Spleen (tissue), 11 donors: ENCODE data around the gene DNAJC15. TPM values are rescaled to one million over a fixed set of nuclear protein-coding genes. Genes with fewer than 3 reads are reported as not detected.

ENCODE experiments used
- DNase-seq: peaks from one replicate; pipeline ENCODE4 v3.0.0-alpha.2; 2020
- H3K27ac ChIP-seq, 8 donors: fragments of 200-600 bp; sonication (generic) in 7 of 8; 1 replicate in 4 of 8; 2 replicates in 4 of 8; pipeline versions ENCODE4 v1.5.0 to v1.8.0; 2016 to 2021; ENCODE audit warnings: inconsistent platforms in 4 of 8, mild to moderate bottlenecking in 4 of 8, moderate library complexity in 1 of 8
- H3K27me3 ChIP-seq, 7 donors: fragments of 200-600 bp; sonication (generic) in 6 of 7; replicated peaks in 1 of 7; 1 replicate in 4 of 7; 2 replicates in 3 of 7; pipeline versions ENCODE4 v1.5.0 to v1.8.0; 2016 to 2021; ENCODE audit warnings: inconsistent platforms in 3 of 7, mild to moderate bottlenecking in 1 of 7
- H3K36me3 ChIP-seq, 6 donors: fragments of 200-600 bp; sonication (generic) in 5 of 6; 1 replicate in 4 of 6; 2 replicates in 2 of 6; pipeline versions ENCODE4 v1.5.0 to v1.8.0; 2016 to 2021; ENCODE audit warnings: inconsistent platforms in 2 of 6
- H3K4me1 ChIP-seq, 6 donors: fragments of 200-600 bp; sonication (generic) in 5 of 6; 1 replicate in 3 of 6; 2 replicates in 3 of 6; pipeline versions ENCODE4 v1.5.0 to v1.8.0; 2016 to 2021; ENCODE audit warnings: inconsistent platforms in 3 of 6
- H3K4me3 ChIP-seq, 8 donors: fragments of 200-600 bp; sonication (generic) in 7 of 8; 1 replicate in 4 of 8; 2 replicates in 4 of 8; pipeline versions ENCODE4 v1.5.0 to v1.8.0; 2016 to 2021; ENCODE audit warnings: inconsistent platforms in 4 of 8, mild to moderate bottlenecking in 4 of 8, moderate library complexity in 2 of 8
- H3K9me3 ChIP-seq, 8 donors: fragments of 200-600 bp; sonication (generic) in 7 of 8; 1 replicate in 4 of 8; 2 replicates in 4 of 8; pipeline versions ENCODE4 v1.5.0 to v1.8.0; 2016 to 2021; ENCODE audit warnings: inconsistent platforms in 4 of 8
- CTCF ChIP-seq, 11 experiments: fragments of 200-600 bp in 7 of 11; fragments of 450-650 bp in 4 of 11; sonication (generic) in 4 of 11; IDR thresholded peaks in 8 of 11; conservative IDR thresholded peaks in 3 of 11; 1 replicate in 7 of 11; 2 replicates in 4 of 11; pipeline versions ENCODE4 v1.4.0 to v1.8.0; 2016 to 2021; ENCODE audit warnings: antibody characterized with exemption in 11 of 11, inconsistent platforms in 4 of 11, mild to moderate bottlenecking in 1 of 11
- POLR2A ChIP-seq, 3 donors: fragments of 450-650 bp; IDR thresholded peaks; one replicate each; pipeline ENCODE4 v1.5.1; 2017; ENCODE audit warnings: antibody characterized with exemption in 3 of 3, mild to moderate bottlenecking in 1 of 3
- POLR2AphosphoS5 ChIP-seq, 3 donors: sonication (generic); formaldehyde crosslinking; IDR thresholded peaks; one replicate each; pipeline ENCODE4 v1.5.1; 2017; ENCODE audit warnings: antibody characterized with exemption in 3 of 3
- WGBS, 5 donors: extraction: QIAGEN DNeasy Blood & Tissue Kit in 3 of 5; methylation state at CpG; one replicate each; pipeline versions ENCODE4 v1.1.5 to v1.1.7; 2013 to 2018; 5-methylcytosine and 5-hydroxymethylcytosine counted together
- intact Hi-C: fragments of 100-400 bp; cut with DNase I; formaldehyde crosslinking; loops from one replicate; pipeline ENCODE4 v1.15.0; 2023; ENCODE audit warnings: low total_unique reads
- polyA plus RNA-seq, 3 donors: library from polyadenylated mRNA; stranded (reverse); fragments of 200-250 nt; gene quantifications; one replicate each; pipeline ENCODE4 v1.2.1, GENCODE V29; 2013
- total RNA-seq, 7 donors: library from RNA; depleted of rRNA in 3 of 7; stranded (reverse); fragments of >200 nt in 3 of 7; fragmentation: NEBNext Ultra II Directional in 4 of 7; extraction: Animal tissue kit (Norgen Biotek cat#: 25700) in 4 of 7; gene quantifications; one replicate each; pipeline versions ENCODE4 v1.1.0 to v1.2.1, GENCODE V29; 2016 to 2021
- donor health status: healthy with polysubstance abuse.
- donor health status: DM: no; HTN: no; CAD: no; lungs with moderate emphysema.
- donor health status: DM: no; HTN: no; CAD: no.
- donor health status: Bipolar disorder and iron deficiency.
- donor health status: healthy.
- donor health status: DM: no; HTN: no; CAD: no.
- donor health status: DM: yes; HTN: yes; CAD: no.

Gene DNAJC15
- total and polyA plus RNA-seq, 10 donors, result 6.7 to 17.4 (median 11.8) TPM

GRCh38 chr13:43026262-43026661 is 2.9 kb downstream of the DNAJC15 start:
- H3K27ac ChIP-seq, result no peak overlapping the region
- intact Hi-C loops, result no loop called here
- TF ChIP-seq POLR2A (IDR thresholded peaks at IDR 0.05) (no peak), CTCF (IDR thresholded peaks at IDR 0.05 in 8 of 11, conservative IDR thresholded peaks at IDR 0.05 in 3 of 11) (no peak), POLR2AphosphoS5 (IDR thresholded peaks at IDR 0.05) (no peak)
- no peaks in the 10 kb centered on the region for H3K9me3 ChIP-seq
- H3K4me3 ChIP-seq, result no peak overlapping the region
- peaks cover 11 to 65% (median 36%) of the 10 kb centered on the region in 6 donors for H3K4me1 ChIP-seq
- peaks cover 0 to 12% (median 0%) of the 10 kb centered on the region in 6 donors for H3K36me3 ChIP-seq
- no peak for DNase-seq
- WGBS, 5 donors, result 42 to 59% (median 55%) methylated on average over 2 of the region's 2 CpGs
- H3K27me3 ChIP-seq, result no peaks in the 10 kb centered on the region

GRCh38 chr13:43030548-43030947 is 7.2 kb downstream of the DNAJC15 start:
- WGBS, 5 donors, result 82 to 93% (median 89%) methylated on average over 4 of the region's 4 CpGs
- no peak overlapping the region for H3K4me3 ChIP-seq
- H3K4me1 ChIP-seq, result peaks cover 2 to 57% (median 13%) of the 10 kb centered on the region in 6 donors
- no peak for TF ChIP-seq POLR2A (IDR thresholded peaks at IDR 0.05)
- TF ChIP-seq CTCF (IDR thresholded peaks at IDR 0.05 in 8 of 11, conservative IDR thresholded peaks at IDR 0.05 in 3 of 11), result no peak
- TF ChIP-seq POLR2AphosphoS5 (IDR thresholded peaks at IDR 0.05), result no peak
- no peak for DNase-seq
- no peaks in the 10 kb centered on the region for H3K27me3 ChIP-seq
- H3K9me3 ChIP-seq, result peaks cover 0 to 6% (median 0%) of the 10 kb centered on the region in 8 donors
- intact Hi-C loops, result no loop called here
- H3K36me3 ChIP-seq, result peaks cover 0 to 24% (median 4%) of the 10 kb centered on the region in 6 donors
- H3K27ac ChIP-seq, result no peak overlapping the region

GRCh38 chr13:43031881-43032280 is 8.5 kb downstream of the DNAJC15 start:
- intact Hi-C loops, result no loop called here
- 53 to 86% (median 78%) methylated on average over 4 of the region's 4 CpGs for WGBS, 5 donors
- DNase-seq, result no peak
- Histone ChIP-seq H3K27ac (no peak overlapping the region), H3K27me3 (no peaks in the 10 kb centered on the region), H3K36me3 (peaks cover 0 to 31% (median 4%) of the 10 kb centered on the region in 6 donors), H3K9me3 (peaks cover 0 to 6% (median 0%) of the 10 kb centered on the region in 8 donors), H3K4me3 (no peak overlapping the region), H3K4me1 (peaks cover 0 to 56% (median 6%) of the 10 kb centered on the region in 6 donors)
- TF ChIP-seq POLR2A (IDR thresholded peaks at IDR 0.05) (no peak), CTCF (IDR thresholded peaks at IDR 0.05 in 8 of 11, conservative IDR thresholded peaks at IDR 0.05 in 3 of 11) (no peak)

GRCh38 chr13:43033038-43033437 is 9.7 kb downstream of the DNAJC15 start:
- no peaks in the 10 kb centered on the region for H3K27me3 ChIP-seq
- 91 to 97% (median 94%) methylated on average over 3 of the region's 3 CpGs for WGBS, 5 donors
- H3K27ac ChIP-seq, result no peak overlapping the region
- DNase-seq, result no peak
- peaks cover 0 to 48% (median 4%) of the 10 kb centered on the region in 6 donors for H3K4me1 ChIP-seq
- no peak overlapping the region for H3K4me3 ChIP-seq
- TF ChIP-seq POLR2A (IDR thresholded peaks at IDR 0.05) (no peak), CTCF (IDR thresholded peaks at IDR 0.05 in 8 of 11, conservative IDR thresholded peaks at IDR 0.05 in 3 of 11) (no peak), POLR2AphosphoS5 (IDR thresholded peaks at IDR 0.05) (no peak)
- peaks cover 0 to 6% (median 0%) of the 10 kb centered on the region in 8 donors for H3K9me3 ChIP-seq
- intact Hi-C loops, result no loop called here
- H3K36me3 ChIP-seq, result peaks cover 0 to 28% (median 4%) of the 10 kb centered on the region in 6 donors
